ENCODE measurements around the gene CIAO2B.
"Not testable (repeated sequence)": the region's sequence is repeated elsewhere in the genome, so short reads cannot be mapped to it uniquely, and the experiment has no call there.

CIAO2B gene

DNA sequence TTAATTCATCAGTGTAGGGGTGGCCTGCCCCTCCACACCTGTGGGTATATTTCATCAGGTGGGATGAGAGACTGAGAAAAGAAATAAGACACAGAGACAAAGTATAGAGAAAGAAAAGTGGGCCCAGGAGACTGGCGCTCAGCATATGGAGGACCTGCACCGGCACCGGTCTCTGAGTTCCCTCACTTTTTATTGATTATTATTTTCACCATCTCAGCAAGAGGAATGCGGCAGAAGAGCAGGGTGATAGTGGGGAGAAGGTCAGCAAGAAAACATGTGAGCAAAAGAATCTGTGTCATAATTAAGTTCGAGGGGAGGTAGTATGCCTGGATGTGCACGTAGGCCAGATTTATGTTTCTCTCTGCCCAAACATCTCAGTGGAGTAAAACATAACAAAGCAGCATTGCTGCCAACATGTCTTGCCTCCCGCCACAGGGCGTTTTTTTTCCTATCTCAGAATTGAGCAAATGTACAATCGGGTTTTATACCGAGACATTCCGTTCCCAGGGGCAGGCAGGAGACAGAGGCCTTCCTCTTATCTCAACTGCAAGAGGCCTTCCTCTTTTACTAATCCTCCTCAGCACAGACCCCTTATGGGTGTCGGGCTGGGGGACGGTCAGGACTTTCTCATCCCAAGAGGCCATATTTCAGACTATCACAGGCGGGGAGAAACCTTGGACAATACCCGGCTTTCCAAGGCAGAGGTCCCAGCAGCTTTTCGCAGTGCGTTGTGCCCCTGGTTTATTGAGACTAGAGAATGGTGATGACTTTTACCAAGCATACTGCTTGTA lies 21.4 kb upstream of the CIAO2B start:
- not testable (repeated sequence) for DNase-seq

DNA sequence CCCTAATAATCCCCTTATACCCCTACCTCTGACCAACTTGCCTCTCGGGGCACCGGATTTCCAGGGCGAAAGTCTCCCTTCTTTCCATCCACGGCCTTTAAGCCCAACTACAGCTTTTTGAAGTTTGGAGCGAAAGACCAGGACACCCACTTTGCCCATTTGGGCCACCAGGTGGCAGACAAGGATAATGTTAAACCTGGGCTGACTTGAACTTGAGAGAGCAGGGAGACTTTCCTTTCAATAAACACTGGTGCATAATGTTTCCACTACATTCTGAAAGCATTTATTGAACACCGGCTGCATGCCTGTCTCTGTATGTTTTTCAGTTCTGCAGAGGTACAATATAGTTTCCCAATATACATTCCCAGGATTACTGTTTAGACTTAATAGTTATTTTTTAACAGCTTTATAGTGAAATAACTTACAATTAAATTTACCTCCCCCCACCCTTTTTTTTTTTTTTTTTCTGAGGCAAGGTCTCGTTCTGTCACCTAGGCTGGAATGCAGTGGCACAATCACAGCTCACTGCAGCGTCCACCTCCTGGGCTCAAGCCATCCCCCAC lies 20.0 kb upstream of the CIAO2B start:
- peak; percentile 18 for DNase-seq

DNA sequence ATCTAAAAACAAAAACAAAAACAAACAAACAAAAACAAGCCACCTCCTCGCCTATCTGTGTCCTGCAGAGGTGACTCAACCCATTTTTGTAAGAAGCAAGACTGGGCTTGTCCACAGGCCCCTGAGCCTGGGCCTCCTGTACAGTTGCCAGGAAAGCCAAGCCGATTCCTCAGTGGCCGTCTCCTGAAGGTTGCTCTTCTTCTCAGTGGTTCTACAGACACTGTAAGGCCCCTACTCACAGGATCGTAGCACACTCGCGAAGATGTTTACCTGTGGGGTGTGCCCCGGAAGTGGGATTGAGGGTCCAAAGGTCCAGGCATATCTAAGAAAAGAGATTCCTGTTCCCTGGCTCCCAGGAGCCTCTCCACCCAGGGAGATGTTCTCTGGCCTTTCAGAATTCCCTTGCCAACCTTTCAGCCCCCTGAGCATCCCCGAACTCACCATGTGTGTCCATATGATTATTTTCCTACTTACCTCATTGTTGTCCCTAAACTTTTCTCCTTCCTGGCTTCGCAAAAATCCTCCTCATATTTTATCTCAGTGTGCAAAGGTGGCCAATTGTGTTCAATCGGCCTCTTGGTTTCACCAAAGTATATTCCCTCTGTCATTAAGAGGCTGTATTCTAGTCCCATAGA lies 19.4 kb upstream of the CIAO2B start:
- no peak for DNase-seq

- DNase-seq: no peak
These were observed 18.4 kb upstream of the CIAO2B start for GRCh38 chr16:66952430-66953110.

DNA sequence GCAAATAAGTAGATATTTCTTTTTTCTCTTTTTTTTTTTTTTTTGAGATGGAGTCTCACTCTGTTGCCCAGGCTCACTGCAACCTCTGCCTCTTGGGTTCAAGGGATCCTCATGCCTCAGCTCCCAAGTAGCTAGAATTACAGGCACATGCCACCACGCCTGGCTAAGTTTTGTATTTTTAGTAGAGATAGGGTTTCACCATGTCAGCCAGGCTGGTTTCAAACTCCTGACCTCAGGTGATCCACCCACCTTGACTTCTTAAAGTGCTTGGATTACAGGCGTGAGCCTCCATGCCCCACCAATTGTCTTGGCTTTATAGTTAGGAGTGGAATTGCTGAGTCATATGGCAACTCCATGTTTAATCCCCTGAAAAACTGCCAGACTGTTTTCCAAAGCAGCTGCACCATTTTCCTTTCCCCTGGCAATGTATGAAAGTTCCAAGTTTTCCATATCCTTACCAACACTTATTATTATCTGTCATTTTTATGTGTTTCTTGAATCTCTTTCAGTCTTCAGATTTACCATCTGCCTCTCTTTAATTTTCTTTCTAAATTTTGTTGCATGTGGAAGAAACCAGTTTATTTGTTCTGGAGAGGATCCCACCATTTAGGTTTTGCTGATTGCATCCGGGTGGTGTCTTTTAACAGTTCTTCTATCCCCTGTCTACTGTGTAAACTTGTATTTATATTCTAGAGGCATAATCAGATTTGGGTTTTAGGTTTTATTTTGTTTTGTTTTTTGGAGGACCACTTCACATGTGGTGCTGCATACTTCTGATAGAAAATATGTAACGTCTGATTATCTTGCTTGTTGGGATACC lies 17.0 kb upstream of the CIAO2B start:
- no peak for DNase-seq

GRCh38 chr16:66950437-66950836 lies 16.2 kb upstream of the CIAO2B start:
- DNase-seq: no peak

DNA sequence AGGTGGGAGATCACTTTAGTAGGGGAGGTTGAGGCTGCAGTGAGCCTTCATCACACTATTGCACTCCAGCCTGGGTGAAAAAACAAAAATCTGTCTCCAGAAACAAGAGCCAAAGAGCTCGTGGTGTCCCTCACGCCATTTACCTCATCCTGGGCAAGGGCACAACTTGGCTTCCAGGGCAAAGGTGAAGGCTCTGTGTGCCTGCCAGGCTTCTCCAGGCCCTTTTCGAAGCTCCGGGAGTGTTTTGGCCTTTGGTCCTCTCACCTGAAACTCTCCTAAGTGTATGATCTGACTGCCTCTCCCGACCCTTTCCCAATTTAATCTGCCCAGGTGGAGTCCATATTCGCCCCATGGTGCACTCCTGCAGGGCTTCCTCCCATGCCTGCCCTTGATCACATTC lies 15.3 kb upstream of the CIAO2B start:
- no peak for DNase-seq

DNA sequence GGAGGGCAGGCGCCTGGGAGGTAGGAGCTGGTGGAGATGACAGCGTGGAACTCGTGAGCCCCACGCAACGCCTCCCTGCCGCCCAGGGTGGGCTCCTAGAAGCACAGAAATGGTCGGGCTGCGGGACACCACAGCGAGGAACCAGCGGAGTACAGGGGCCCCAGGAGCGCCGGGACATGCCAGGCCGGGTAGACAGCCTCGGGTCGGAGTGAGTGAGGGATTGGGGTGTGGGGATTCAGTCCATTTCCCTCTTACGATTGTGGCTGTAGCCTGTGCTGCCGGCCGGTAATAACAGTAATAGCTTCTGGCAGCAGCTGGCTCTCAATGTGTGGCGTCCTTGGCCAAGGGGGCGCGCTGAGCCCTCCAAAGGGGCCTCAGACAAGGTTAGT lies 14.6 kb upstream of the CIAO2B start:
- no peak for DNase-seq

DNA sequence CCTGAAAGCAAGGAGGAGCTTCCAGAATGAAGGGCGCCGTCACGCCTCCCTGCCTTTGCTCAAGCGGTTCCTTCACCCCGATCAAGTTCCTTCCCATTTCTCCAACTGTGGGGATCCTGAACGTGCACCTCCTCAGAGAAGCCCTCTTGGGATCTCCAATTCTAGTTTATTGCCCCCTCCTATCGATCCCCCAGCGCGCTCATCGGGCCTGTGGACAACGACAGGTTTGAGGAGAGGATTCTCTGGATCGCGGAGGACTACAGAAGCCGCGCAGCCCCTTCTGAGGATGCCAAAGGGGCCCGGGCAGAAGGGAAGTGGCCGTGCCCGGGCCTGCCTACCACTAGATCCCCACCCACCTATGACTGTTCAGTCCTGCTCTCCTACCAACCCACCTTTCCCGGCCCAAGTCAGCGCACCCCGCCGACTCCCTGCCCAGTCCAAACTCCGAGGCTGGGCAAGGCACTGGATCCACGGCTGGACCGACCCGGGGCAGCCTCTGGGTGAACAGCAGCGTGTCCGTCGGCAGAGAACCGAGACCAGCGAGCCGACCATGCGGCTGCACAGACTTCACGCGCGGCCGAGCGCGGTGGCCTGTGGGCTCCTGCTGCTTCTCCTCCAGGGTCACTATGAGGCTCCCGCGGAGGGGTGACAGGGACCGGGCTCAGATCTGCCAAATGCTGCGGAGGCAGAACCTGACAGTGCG lies 14.1 kb upstream of the CIAO2B start:
- DNase-seq: no peak

DNA sequence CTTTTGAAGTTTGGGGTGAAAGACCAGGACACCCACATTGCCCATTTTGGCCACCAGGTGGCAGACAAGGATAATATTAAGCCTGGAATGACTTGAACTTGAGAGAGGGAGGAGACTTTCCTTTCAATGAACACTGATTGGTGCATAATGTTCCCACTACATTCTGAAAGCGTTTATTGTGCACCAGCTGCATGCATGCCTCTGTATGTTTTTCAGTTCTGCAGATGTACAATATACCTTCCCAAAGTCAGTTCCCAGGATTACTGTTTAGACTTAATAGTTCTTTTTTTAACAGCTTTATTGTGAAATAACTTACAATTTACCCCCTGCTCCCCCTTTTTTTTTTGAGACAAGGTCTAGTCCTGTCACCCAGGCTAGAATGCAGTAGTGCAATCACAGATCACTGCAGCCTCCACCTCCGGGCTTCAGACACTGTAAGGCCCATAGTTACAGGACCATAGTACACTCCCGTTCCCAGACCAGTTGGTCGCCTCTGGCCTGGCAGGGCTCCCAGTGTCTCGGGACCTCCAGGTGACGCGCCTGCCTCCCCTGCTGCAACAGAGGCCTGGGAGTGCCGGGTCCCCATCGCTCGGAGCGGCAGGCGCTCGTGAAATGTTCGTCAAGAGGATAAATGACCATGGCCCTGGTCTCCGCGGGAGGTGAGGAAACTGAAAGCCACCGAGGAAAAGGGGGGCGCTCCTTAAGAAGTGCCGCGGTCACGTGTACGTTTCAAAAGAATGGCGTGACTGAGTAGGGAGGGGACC lies 13.3 kb upstream of the CIAO2B start:
- DNase-seq: no peak

DNA sequence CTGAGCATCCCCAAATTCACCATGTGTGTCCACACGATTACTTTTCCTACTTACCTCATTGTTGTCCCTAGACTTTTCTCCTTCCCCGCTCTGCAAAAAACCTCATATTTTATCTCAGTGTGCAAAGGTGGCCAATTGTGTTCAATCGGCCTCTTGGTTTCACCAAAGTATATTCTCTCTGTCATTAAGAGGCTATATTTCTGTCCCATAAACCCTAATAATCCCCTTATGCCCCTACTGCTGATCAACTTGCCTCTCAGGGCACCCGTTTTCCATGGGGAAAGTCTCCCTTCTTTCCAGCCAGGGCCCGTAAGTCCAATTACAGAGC lies 12.7 kb upstream of the CIAO2B start:
- DNase-seq: no peak

- DNase-seq: no peak
These were observed 12.3 kb upstream of the CIAO2B start for GRCh38 chr16:66946541-66946940.

- no peak for DNase-seq
These were observed 11.7 kb upstream of the CIAO2B start for GRCh38 chr16:66945939-66946338.

GRCh38 chr16:66944971-66945370 lies 10.8 kb upstream of the CIAO2B start:
- not testable (repeated sequence) for DNase-seq

GRCh38 chr16:66944054-66944441 lies 9.8 kb upstream of the CIAO2B start:
- no peak for DNase-seq

DNA sequence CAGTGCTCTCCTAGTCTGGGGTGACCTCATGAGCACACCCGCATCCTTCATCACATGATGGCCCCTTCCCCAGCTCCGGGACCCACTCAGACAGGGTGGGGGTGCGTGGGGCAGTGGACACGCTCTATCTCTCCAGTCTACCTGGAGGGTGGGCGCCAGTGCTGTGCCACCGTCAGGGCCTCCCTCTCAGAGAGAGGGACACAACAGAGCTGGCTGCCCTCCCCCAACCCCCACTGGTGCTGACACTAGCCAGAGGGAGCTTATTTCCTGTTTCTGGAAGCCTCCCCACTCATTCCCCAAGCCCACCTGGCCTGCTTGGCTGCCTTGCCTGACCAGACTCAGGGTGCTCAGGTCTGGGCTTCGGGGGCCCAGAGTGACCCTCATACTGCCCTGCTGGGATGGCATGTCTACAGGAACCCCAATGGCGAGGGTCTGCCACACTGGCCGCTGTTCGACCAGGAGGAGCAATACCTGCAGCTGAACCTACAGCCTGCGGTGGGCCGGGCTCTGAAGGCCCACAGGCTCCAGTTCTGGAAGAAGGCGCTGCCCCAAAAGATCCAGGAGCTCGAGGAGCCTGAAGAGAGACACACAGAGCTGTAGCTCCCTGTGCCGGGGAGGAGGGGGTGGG lies 9.3 kb upstream of the CIAO2B start:
- DNase-seq: no peak

GRCh38 chr16:66942981-66943380 lies 8.8 kb upstream of the CIAO2B start:
- DNase-seq: no peak

- DNase-seq: no peak
These were observed 6.0 kb upstream of the CIAO2B start for GRCh38 chr16:66940236-66940635.

DNA sequence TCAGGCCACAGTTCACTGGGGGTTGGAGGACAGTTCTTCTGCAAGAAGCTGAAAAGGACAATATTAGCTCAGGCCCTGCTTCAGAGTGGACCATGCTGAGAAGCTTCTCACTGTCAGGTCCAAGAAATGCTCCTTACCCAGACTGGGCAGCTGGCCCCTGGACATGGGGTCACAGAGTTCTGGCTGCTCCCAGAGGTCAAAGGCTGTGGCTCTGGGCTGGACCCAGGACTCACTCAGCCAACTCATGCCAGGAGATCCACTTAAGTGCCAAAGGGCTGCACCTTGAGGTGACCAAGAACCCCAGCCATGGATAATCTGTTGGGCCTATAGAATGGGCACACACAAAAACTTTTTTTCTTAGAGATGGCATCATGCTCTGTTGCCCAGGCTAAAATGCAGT lies 5.2 kb upstream of the CIAO2B start:
- no peak for DNase-seq

DNA sequence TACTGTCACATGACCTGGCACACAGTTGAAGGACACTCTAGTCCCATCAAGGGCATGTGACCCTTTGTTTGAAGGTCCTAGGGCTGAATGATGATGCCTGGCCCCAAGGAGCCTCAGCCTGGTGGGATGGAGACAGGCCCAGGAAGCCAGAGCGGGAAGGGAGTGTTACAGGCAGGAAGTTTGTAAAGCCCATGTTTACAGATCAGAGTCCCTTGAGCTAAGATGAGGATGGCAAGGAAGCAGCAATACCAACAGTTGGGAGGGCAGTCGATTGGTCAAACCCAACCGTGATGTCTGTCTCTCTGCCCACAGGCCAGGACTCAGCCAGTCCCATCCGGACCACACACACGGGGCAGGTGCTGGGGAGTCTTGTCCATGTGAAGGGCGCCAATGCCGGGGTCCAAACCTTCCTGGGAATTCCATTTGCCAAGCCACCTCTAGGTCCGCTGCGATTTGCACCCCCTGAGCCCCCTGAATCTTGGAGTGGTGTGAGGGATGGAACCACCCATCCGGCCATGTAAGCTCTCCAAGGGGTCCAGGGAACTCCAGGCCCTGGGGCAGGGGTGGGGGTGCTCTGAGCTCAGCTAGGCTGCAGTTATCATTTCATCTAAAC lies 3.6 kb upstream of the CIAO2B start:
- DNase-seq: no peak
